Vagina (tissue), 2 donors: ENCODE results near the gene ABR. TPM values are rescaled to one million over a fixed set of nuclear protein-coding genes. Genes with fewer than 3 reads are reported as not detected.

Source experiments
- DNase-seq, 2 donors: peaks; one replicate each; pipeline ENCODE4 v3.0.0-alpha.2; 2017; ENCODE audit errors: extremely low spot score in 2 of 2
- H3K27ac ChIP-seq: fragments of 200-600 bp; sonication (generic); one replicate; pipeline ENCODE4 v1.5.1; 2019
- H3K27me3 ChIP-seq: fragments of 200-600 bp; sonication (generic); one replicate; pipeline ENCODE4 v1.5.1; 2019
- H3K36me3 ChIP-seq, 2 donors: fragments of 200-600 bp; sonication (generic); one replicate each; pipeline ENCODE4 v1.5.1; 2017 to 2019
- H3K4me1 ChIP-seq: fragments of 200-600 bp; sonication (generic); one replicate; pipeline ENCODE4 v1.5.1; 2019
- H3K4me3 ChIP-seq, 2 donors: fragments of 200-600 bp; sonication (generic); 1 replicate in 1 of 2; 2 replicates in 1 of 2; pipeline ENCODE4 v1.5.1; 2016 to 2019
- H3K9me3 ChIP-seq: fragments of 200-600 bp; sonication (generic); one replicate; pipeline ENCODE4 v1.5.1; 2019
- POLR2A ChIP-seq, 2 donors: fragments of 450-650 bp; IDR thresholded peaks; one replicate each; pipeline ENCODE4 v1.6.1; 2017; ENCODE audit warnings: antibody characterized with exemption in 2 of 2, mild to moderate bottlenecking in 2 of 2, moderate library complexity in 2 of 2
- POLR2AphosphoS5 ChIP-seq, 2 donors: sonication (generic); formaldehyde crosslinking; IDR thresholded peaks; one replicate each; pipeline ENCODE4 v1.9.0; 2017; ENCODE audit warnings: antibody characterized with exemption in 2 of 2, mild to moderate bottlenecking in 2 of 2, low read depth in 1 of 2; ENCODE audit not compliant: insufficient read depth in 1 of 2
- intact Hi-C: fragments of 100-400 bp; cut with DNase I; formaldehyde crosslinking; loops from one replicate; pipeline ENCODE4 v1.15.1; 2023
- total RNA-seq: library from RNA; depleted of rRNA; stranded (reverse); fragments of >200 nt; gene quantifications from one replicate; pipeline ENCODE4 v1.2.3, GENCODE V29; 2016
- TF ChIP-seq, protein P1 (sequence below), 3 experiments: fragments of 450-650 bp in 2 of 3; fragments of 200-600 bp in 1 of 3; sonication (generic) in 1 of 3; IDR thresholded peaks; one replicate each; pipeline ENCODE4 v1.5.1; 2017 to 2019; ENCODE audit warnings: antibody characterized with exemption in 3 of 3, mild to moderate bottlenecking in 2 of 3, moderate library complexity in 2 of 3

The ABR gene
- total RNA-seq, 1 donor from 2014 or later: 90.8 TPM

DNA sequence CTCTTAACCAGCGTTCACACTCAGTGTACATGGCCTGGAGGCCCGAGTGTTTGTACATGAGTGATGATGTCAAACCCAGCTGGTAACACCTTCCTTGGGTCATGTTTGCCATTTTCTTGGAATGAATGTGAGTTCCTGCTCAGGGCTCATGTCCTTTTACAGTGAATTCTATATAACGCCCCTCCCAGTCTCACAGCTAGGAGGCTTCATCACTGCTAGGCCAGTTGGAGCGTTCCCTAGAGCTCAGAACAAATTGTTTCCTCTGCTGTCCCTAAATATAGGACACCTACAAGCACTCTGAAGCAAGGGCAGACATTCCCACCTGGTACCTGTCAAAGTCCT lies 177.4 kb downstream of the ABR start:
- intact Hi-C loops: no loop called here
- H3K4me3 ChIP-seq: no peak overlapping the region
- no peaks in the 10 kb centered on the region for H3K9me3 ChIP-seq
- TF ChIP-seq POLR2A (IDR thresholded peaks at IDR 0.05) (no peak), POLR2AphosphoS5 (IDR thresholded peaks at IDR 0.05; ENCODE audit: insufficient read depth in 1 of 2, low read depth in 1 of 2) (no peak)
- TF ChIP-seq, protein P1, sequence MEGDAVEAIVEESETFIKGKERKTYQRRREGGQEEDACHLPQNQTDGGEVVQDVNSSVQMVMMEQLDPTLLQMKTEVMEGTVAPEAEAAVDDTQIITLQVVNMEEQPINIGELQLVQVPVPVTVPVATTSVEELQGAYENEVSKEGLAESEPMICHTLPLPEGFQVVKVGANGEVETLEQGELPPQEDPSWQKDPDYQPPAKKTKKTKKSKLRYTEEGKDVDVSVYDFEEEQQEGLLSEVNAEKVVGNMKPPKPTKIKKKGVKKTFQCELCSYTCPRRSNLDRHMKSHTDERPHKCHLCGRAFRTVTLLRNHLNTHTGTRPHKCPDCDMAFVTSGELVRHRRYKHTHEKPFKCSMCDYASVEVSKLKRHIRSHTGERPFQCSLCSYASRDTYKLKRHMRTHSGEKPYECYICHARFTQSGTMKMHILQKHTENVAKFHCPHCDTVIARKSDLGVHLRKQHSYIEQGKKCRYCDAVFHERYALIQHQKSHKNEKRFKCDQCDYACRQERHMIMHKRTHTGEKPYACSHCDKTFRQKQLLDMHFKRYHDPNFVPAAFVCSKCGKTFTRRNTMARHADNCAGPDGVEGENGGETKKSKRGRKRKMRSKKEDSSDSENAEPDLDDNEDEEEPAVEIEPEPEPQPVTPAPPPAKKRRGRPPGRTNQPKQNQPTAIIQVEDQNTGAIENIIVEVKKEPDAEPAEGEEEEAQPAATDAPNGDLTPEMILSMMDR (IDR thresholded peaks at IDR 0.05): no peak
- H3K36me3 ChIP-seq: peaks cover 0 to 57% of the 10 kb centered on the region in 2 donors
- H3K4me1 ChIP-seq: peaks cover 86% of the 10 kb centered on the region
- H3K27me3 ChIP-seq: no peaks in the 10 kb centered on the region
- DNase-seq: no peak
- H3K27ac ChIP-seq: peak overlapping the region; percentile 51

DNA sequence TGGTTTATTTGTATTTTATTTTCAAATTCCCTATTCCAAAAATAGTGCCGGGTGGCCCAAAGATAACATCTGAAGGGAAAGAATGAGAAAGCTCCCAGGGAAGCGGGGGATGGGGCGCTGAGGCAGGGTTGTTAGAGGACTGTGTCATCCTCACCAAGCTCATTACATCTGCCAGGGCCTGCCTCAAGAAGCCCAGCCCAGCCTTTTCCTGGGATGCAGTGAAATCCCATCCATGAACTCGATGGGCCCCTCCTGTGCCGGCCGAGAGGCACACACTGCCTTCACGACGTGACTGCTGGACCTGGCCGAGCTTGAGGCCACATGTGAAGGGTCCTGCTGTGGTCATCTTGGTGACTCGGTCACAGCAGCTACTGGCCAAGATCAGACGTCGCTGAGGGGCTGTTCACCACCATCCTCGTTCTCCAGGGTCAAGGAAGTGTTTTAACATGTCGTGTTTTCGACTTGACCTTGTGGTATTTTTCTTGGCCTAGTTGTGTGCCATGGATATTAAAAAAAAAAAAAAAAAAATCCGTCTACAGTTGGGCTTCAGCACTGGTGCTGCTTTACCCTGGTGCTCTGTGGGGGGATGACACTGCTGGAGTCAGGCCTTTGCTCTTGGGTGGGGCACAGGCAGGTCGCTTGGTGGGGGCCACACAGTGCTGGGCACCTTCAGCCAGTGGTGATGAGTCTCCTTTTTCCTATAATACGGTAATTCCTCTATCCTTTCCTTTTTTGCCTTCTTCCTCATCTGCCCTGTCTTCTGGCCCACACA lies 178.0 kb downstream of the ABR start:
- H3K4me3 ChIP-seq: no peak overlapping the region
- no peaks in the 10 kb centered on the region for H3K9me3 ChIP-seq
- H3K36me3 ChIP-seq: peaks cover 0 to 53% of the 10 kb centered on the region in 2 donors
- H3K4me1 ChIP-seq: peaks cover 82% of the 10 kb centered on the region
- H3K27me3 ChIP-seq: no peaks in the 10 kb centered on the region
- no peak for DNase-seq
- TF ChIP-seq, protein P1 (IDR thresholded peaks at IDR 0.05): no peak
- TF ChIP-seq POLR2AphosphoS5 (IDR thresholded peaks at IDR 0.05; ENCODE audit: insufficient read depth in 1 of 2, low read depth in 1 of 2): peak in 1 of 2 donors; percentile 11
- peak overlapping the region; percentile 51 for H3K27ac ChIP-seq
- intact Hi-C loops: no loop called here

DNA sequence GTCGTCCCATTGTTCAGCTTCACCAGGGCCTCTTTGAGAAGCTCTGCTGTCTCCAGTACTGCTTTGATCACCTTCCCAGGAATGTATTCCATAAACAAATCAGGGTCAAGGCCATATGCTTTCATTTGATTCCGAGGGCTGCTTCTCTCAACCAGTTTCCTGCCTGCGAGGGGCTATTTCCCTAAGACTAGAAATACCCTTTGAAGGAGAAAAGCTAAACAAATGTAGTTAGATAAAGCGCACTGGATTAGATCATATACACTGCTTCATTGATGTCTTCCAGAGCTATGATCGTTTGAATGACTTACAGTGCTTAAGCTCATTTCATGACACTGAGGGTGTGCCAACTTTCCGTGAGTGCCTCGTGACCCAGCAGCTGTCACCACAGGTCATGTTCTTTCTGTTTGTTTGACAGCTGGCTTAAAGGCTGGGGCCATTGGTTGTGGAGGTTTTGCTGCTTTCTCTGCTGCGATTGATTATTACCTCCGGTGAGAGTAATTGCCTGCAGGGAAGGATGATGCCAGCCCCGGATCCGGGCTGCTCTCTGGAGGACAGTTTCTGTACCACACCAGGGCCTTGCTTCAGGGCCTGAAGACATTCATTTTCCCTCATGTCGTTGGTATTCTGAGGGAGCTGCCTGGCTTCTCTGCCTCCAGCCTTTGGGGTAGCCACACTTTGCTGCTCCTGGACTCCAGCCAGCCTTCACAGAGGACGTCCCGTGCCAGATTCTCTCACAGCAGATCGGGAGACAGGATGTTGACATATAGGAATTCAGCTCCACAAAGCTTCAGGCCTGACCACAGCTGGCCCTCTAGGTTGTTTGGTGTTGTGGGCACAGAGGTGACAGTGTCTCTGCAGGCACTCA lies 179.0 kb downstream of the ABR start:
- no peak for DNase-seq
- no peaks in the 10 kb centered on the region for H3K27me3 ChIP-seq
- TF ChIP-seq POLR2AphosphoS5 (IDR thresholded peaks at IDR 0.05; ENCODE audit: insufficient read depth in 1 of 2, low read depth in 1 of 2): peak in 1 of 2 donors; percentile 7
- TF ChIP-seq, protein P1 (IDR thresholded peaks at IDR 0.05): no peak
- peaks cover 0 to 52% of the 10 kb centered on the region in 2 donors for H3K36me3 ChIP-seq
- intact Hi-C loops: no loop called here
- no peak overlapping the region for H3K4me3 ChIP-seq
- peaks cover 79% of the 10 kb centered on the region for H3K4me1 ChIP-seq
- no peaks in the 10 kb centered on the region for H3K9me3 ChIP-seq
- no peak overlapping the region for H3K27ac ChIP-seq

DNA sequence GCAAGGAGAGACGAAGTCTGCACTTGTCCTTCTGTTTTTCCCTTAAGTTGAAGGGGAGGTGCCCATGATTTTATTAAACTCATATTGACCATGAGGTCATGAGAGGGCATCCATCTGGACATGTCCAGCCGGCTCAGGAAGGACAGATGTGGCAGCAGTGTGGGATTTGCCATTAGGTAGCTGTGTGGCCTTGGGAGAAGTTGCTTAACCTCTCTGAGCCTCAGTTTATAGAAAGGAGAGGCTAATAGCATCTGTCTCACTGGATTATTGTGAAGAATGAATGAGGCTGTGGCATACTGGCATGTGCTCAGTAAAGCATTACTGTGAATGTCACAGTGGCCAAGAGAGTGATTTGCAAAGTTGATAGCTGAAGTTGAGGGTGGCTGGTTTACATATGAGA lies 181.7 kb downstream of the ABR start:
- intact Hi-C loops: no loop called here
- H3K4me1 ChIP-seq: peaks cover 52% of the 10 kb centered on the region
- no peak for TF ChIP-seq POLR2AphosphoS5 (IDR thresholded peaks at IDR 0.05; ENCODE audit: insufficient read depth in 1 of 2, low read depth in 1 of 2)
- no peak for TF ChIP-seq POLR2A (IDR thresholded peaks at IDR 0.05)
- TF ChIP-seq, protein P1 (IDR thresholded peaks at IDR 0.05): no peak
- H3K27ac ChIP-seq: no peak overlapping the region
- no peaks in the 10 kb centered on the region for H3K27me3 ChIP-seq
- H3K36me3 ChIP-seq: peaks cover 0 to 25% of the 10 kb centered on the region in 2 donors
- H3K4me3 ChIP-seq: peak overlapping the region; percentile 58 to 88
- no peaks in the 10 kb centered on the region for H3K9me3 ChIP-seq
- no peak for DNase-seq
